ENCODE measurements around the gene MCC.

MCC gene

DNA sequence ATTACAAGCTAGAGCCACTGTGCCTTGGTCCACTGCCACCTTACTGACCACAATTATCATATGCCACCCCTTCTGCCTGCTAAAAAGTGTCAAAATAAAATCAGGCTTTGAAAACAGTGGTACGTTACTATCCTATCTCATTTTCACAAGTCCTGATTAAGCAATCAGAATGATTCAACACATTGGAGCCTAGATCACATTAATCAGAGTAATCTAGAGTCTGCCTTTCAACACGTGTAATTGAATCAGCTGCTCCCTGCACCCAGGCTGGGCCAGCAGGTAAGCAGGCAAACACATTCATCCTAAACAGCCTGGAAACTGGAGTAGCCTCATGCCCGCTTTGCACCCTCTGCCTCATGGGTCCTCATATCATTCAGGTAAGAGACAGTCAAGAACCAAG lies 325.5 kb downstream of the MCC start:
- Mint-ChIP-seq H3K4me3 (no peak overlapping the region), H3K27me3 (ENCODE audit: low read depth) (no peaks in the 10 kb centered on the region), H3K4me1 (peaks cover 42% of the 10 kb centered on the region), H3K27ac (peak overlapping the region in 1 of 3 experiments; percentile 15), H3K36me3 (ENCODE audit: low read depth) (no peaks in the 10 kb centered on the region), H3K9me3 (no peaks in the 10 kb centered on the region)
- TF ChIP-seq, protein P1, sequence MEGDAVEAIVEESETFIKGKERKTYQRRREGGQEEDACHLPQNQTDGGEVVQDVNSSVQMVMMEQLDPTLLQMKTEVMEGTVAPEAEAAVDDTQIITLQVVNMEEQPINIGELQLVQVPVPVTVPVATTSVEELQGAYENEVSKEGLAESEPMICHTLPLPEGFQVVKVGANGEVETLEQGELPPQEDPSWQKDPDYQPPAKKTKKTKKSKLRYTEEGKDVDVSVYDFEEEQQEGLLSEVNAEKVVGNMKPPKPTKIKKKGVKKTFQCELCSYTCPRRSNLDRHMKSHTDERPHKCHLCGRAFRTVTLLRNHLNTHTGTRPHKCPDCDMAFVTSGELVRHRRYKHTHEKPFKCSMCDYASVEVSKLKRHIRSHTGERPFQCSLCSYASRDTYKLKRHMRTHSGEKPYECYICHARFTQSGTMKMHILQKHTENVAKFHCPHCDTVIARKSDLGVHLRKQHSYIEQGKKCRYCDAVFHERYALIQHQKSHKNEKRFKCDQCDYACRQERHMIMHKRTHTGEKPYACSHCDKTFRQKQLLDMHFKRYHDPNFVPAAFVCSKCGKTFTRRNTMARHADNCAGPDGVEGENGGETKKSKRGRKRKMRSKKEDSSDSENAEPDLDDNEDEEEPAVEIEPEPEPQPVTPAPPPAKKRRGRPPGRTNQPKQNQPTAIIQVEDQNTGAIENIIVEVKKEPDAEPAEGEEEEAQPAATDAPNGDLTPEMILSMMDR (IDR thresholded peaks at IDR 0.05; ENCODE audit: unreplicated experiment in 3 of 3), result no peak

DNA sequence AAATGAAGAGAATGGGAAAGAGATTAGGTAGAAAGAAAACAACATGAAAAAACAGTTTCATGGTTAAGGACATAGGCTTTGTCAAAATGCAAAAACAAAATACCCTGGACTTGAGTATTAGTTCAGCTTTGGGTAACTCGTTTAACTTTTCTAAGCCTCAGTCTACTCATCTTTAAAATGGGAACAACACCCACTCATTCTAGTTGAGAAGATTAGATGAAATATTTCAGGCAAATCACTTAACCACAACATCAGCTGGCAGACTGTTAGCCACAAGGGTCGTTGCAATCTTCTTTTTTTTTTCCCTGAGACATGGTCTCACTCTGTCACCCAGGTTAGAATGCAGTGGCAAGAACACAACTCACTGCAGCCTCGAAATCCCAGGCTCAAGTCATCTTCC lies 326.0 kb downstream of the MCC start:
- H3K9me3 Mint-ChIP-seq, result no peaks in the 10 kb centered on the region
- no peak overlapping the region for H3K27ac Mint-ChIP-seq
- H3K4me3 Mint-ChIP-seq, result no peak overlapping the region
- H3K36me3 Mint-ChIP-seq (ENCODE audit: low read depth), result peaks cover under 1% of the 10 kb centered on the region
- no peaks in the 10 kb centered on the region for H3K27me3 Mint-ChIP-seq (ENCODE audit: low read depth)
- TF ChIP-seq, protein P1 (IDR thresholded peaks at IDR 0.05; ENCODE audit: unreplicated experiment in 3 of 3), result no peak
- H3K4me1 Mint-ChIP-seq, result peaks cover 43% of the 10 kb centered on the region

DNA sequence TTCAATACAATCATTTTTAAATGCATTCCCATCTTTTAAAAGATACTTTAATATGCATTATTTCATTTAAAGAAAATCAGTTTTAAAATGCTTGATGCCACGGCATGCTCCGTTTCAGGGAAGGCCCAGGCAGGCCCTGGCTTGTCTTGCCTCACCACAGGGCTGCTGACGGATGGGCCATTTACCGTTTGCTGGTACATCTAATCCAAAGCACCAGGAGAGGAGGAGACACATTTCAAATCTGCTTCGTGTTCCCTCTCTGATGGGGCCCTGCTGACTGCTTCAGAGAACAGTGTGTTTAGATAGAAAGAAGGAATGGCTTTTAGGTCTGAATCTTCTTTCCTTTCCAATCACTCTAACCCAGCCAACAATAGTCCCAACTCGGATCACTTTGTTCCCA lies 326.4 kb downstream of the MCC start:
- H3K36me3 Mint-ChIP-seq (ENCODE audit: low read depth), result peaks cover 3% of the 10 kb centered on the region
- TF ChIP-seq, protein P1 (IDR thresholded peaks at IDR 0.05; ENCODE audit: unreplicated experiment in 3 of 3), result no peak

DNA sequence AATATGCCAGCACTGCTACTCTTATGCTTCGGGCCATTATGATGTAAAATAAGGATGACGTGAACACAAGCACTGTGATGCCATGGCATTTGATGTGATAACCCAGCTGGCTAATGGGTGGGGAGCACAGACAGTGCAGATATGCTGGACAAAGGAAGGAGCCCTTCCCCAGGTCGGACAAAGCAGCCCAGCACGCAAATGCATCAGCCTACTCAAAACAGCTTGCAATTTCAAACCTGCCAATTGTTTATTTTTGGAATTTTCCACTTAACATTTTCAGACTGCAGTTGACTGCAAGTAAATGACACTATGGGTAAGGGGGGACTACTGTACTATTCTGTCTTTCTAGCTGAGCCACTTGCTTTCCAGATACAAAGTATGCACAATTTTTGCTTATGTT lies 330.4 kb downstream of the MCC start:
- Mint-ChIP-seq H3K27ac (no peak overlapping the region), H3K36me3 (ENCODE audit: low read depth) (peaks cover 3% of the 10 kb centered on the region), H3K27me3 (ENCODE audit: low read depth) (no peaks in the 10 kb centered on the region), H3K9me3 (no peaks in the 10 kb centered on the region), H3K4me3 (no peak overlapping the region), H3K4me1 (peaks cover 25% of the 10 kb centered on the region)
- TF ChIP-seq, protein P1 (IDR thresholded peaks at IDR 0.05; ENCODE audit: unreplicated experiment in 3 of 3), result no peak

More for the DNA sequence above, 326.4 kb downstream of the MCC start:
- Mint-ChIP-seq H3K27ac (no peak overlapping the region), H3K9me3 (no peaks in the 10 kb centered on the region), H3K4me1 (peaks cover 42% of the 10 kb centered on the region), H3K4me3 (no peak overlapping the region), H3K27me3 (ENCODE audit: low read depth) (no peaks in the 10 kb centered on the region)

DNA sequence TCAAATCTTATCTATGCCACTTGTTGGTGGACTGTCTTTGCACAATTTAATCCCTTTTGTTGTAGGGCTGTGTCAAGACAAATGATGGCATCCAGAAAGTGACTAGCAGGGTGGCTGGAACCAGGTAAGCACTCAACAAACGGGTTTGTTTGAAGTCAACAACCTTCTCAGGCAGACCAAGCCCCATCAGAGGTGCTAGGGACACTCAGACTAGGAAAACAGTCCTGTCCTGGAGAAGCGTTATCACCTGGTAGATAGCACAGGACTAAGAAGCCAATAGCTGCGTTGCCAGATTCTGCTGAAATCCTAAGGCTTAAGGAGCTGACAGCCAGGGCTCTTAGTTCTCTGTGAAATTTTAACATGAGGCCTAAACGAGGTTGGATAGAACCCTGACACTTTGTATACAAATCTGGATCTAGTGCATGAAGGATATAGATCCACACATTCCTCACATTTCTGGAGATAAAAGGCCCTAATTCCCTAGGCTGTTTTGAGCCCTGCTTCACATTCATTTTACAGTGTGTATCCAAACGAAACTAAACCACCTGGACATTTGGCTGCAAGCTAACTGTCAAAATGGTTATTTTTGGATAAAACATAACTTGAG lies 331.9 kb downstream of the MCC start:
- Mint-ChIP-seq H3K36me3 (ENCODE audit: low read depth) (peaks cover 3% of the 10 kb centered on the region), H3K4me1 (peaks cover 29% of the 10 kb centered on the region), H3K27ac (no peak overlapping the region), H3K27me3 (ENCODE audit: low read depth) (no peaks in the 10 kb centered on the region), H3K9me3 (no peaks in the 10 kb centered on the region), H3K4me3 (no peak overlapping the region)
- TF ChIP-seq, protein P1 (IDR thresholded peaks at IDR 0.05; ENCODE audit: unreplicated experiment in 3 of 3), result no peak

DNA sequence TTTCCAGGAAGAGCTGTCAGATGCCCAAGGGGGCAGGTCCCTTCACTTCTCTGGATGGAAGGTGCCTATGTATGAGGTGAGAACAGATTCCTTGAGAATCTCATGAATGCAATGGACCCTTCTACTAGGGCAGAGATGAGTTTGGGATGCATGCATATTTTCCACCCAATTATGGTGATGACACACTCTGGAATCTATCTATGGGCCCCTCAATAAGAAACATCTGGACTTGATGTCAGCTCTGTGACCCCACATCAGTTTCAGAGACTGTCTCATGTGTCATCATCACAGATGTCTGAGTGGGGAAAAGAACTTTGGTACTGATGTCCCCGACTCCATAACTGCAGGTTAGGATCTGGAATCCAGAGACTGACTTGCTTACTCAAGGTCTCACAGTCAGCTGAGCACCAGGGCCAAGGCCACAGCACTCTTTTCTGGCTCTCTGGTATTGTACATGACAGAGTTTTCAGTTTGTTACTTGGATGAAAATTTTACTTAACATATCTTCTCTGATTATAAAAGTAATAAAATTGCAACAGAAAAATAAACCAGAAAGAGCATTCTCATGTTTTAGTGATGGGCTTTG lies 334.6 kb downstream of the MCC start:
- Mint-ChIP-seq H3K27ac (no peak overlapping the region), H3K36me3 (ENCODE audit: low read depth) (peaks cover 3% of the 10 kb centered on the region), H3K27me3 (ENCODE audit: low read depth) (no peaks in the 10 kb centered on the region), H3K9me3 (no peaks in the 10 kb centered on the region), H3K4me3 (no peak overlapping the region), H3K4me1 (peaks cover 17% of the 10 kb centered on the region)
- TF ChIP-seq, protein P1 (IDR thresholded peaks at IDR 0.05; ENCODE audit: unreplicated experiment in 3 of 3), result no peak

All from nephron (organoid).